GM18870 (cell line): ENCODE measurements around the gene SEC11A.
"Not testable (repeated sequence)": the region's sequence is repeated elsewhere in the genome, so short reads cannot be mapped to it uniquely, and the experiment has no call there.

ENCODE experiments used
- ATAC-seq: cut with Tn5 transposase; IDR thresholded peaks from one replicate; pipeline ENCODE4 v1.9.1; 2021; ENCODE audit warnings: moderate library complexity; ENCODE audit not compliant: unreplicated experiment

SEC11A gene

GRCh38 chr15:84740691-84741090 is 24.8 kb upstream of the SEC11A start:
- ATAC-seq: no peak

DNA sequence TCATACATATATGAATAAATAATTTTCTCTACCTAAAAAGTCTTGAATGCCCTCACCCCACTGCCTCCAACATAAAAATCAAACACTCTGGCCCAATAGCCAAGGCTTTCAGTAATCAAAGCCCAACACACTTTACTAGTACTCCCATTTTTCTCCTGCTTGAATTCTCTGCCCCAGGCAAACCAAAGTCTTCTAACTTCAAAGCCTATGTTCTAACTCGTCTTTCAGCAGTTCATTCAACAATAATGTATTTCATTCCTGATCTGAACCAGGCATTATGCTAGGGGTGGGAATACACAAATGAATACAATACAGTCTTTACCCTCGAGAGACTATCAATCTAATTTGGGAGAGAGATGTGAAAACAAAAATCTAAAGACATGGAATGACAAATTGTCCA is 21.1 kb upstream of the SEC11A start:
- no peak for ATAC-seq

GRCh38 chr15:84736375-84736774 is 20.4 kb upstream of the SEC11A start:
- peak; percentile 45 for ATAC-seq

DNA sequence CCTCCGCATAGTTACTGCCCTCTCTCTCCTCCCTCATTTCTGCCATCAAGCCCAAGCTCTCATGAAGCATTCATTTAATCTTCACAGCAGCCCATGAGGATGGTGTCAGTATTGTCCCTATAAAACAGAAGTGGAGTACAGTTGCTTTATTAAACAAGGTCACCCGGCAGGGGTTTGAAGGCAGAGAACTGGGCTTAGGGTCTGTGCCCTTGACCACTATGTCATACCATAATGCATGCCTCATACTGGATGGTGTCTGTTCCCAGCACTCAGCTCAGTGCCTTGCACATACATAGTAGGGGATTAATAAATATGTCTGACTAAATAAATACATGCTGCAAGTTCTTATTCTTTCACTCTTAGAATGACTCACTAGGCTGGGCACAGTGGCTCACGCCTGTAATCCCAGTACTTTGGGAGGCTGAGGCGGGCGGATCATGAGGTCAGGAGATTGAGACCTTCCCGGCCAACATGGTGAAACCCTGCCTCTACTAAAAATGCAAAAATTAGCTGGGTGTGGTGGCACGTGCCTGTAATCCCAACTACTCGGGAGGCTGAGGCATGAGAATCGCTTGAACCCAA is 19.6 kb upstream of the SEC11A start:
- ATAC-seq: peak; percentile 44

DNA sequence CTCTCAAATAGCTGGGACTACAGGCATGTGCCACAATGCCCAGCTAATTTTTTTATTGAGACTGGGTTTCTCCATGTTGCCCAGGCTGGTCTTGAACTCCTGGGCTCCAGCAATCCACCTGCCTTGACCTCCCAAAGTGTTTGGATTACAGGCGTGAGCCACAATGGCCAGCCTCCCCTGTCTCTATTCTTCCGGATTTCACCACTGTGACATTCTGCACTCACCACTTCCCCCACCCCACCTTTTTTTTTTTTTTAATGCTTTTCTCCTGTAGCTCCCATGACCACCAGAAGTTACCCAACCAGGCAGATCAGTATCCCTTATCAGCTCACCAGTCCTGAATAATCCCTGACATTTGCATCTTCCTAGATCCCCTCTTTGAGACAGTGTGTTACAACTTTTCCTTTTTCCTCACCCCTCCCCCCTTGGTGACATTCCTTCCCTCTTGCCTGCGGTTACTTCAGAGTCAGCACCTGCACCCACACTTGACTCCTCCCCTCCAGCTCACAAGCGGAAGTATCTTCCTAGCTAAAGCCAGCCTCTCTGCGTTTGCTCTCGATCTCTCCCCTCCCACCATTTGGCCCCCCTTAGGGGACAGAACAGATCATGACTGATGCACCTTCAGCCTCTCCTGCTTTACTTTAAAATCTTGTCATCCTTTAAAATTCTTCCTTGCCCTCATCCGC is 19.0 kb upstream of the SEC11A start:
- peak; percentile 52 for ATAC-seq

GRCh38 chr15:84731774-84732173 is 15.8 kb upstream of the SEC11A start:
- no peak for ATAC-seq

- no peak for ATAC-seq
Measured at GRCh38 chr15:84727429-84727828, 11.5 kb upstream of the SEC11A start.

- ATAC-seq: no peak
Measured at GRCh38 chr15:84725001-84725491, 9.1 kb upstream of the SEC11A start.

DNA sequence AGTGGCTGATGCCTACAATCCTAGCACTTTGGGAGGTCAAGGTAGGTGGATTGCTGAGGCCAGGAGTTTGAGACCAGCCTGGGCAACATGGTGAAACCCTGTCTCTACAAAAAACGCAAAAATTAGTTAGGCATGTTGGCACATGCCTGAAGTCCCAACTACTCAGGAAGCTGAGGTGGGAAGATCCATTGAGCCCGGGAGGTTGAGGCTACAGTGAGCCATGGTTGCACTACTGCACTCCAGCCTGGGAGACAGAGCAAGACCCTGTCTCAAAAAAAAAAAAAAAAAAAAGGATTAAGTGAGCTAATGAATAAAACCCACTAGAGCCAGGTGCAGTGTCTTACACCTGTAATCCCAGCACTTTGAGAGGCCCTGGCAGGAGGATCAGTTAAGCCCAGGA is 6.7 kb upstream of the SEC11A start:
- no peak for ATAC-seq

- ATAC-seq: no peak
Measured at GRCh38 chr15:84721371-84721770, 5.4 kb upstream of the SEC11A start.

GRCh38 chr15:84715441-84716035 is 401 bp downstream of the SEC11A start:
- ATAC-seq: no peak

- no peak for ATAC-seq
Measured at GRCh38 chr15:84714821-84715220, 1.1 kb downstream of the SEC11A start.

DNA sequence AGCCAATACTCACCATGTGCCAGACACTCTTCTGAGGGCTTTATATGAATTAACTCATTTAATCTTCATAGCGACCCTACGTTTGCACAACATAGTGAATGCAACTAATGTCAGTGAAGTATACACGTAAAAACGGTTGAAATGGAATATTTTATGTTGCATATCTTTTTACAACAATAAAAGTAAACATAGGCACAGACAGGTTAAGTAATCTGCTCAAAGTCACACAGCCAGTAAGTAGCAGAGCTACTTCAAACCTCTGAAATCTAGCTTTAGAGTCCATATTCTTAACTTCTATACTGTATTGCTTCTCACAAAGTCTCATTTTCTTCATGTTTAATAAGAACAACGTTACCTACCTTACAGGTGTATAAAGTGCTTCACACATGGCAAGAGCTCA is 1.6 kb downstream of the SEC11A start:
- ATAC-seq: no peak

DNA sequence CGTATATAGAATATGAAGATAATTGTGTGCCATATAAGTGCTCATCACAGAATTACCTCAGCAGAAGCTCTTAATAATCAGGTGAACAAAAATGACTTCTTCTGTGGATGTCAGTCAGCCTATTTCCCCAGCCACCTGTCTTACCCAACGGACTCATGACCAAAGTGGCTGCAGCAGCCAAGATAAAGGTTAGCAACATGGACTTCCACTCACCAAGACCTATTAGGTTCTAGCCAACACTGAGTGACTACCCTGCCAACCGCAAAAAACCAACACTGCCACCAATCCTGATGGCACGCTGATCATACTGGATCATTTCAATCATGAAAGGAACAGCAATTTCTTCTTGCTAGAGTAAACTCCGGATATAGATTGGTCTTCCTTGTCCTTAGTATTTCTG is 12.1 kb downstream of the SEC11A start:
- no peak for ATAC-seq

DNA sequence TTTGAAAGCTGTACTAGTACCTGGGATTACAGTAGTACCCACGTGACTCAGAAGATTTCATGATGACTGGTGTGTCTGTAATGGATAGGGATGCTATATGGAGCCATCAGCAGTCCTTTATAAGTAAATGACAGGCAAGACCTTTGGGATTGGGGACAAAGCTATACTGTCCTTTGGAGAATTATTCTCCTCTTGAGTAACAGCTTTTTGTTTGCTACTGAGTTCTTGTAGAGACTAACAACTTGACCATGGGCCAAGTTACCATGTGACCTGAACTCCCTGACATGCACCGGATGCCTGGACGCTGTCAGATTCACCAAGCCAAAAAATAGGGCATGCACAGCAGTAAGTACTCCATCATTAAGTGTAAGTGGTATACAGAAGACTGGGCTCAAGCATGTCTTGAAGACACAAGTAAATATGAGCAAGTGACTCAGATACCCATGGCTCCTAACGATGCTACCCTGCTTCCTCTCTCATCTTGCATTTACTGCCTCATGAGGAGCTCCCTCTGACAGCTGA is 12.9 kb downstream of the SEC11A start:
- ATAC-seq: no peak

- ATAC-seq: no peak
Measured at GRCh38 chr15:84699538-84700191, 16.3 kb downstream of the SEC11A start.

DNA sequence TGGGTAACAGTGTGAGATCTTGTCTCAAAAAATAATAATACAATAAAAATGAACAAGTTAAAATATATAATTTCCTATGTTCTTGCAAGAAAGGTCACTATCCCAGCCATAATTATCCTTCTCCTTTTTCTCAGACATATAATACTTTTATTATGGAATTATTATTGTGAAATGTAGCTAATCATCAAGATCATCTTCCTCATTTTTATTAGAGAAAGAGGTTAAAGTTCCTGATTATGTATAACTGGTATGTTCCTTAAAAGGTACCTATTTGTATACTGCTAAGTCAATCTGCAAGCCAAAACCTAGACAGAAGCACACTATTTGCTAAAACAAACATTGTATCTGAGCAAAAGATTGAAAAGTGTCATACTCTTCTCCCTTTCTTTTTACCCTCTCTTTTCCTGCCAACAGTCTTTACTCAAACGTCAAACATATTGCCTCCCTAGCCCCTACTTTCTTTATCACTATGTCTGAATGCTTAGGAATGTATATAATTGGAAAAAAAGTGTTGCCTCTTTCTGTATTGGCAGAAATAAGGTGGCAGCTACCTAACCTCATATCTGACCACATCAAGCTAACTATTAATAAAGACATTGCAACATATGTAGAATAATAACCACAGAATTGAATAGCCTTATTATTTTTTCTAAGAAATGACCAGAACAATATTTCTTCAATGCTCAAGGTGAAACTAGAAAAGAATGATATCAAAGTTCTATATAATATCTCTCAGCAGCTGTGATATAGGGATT is 18.5 kb downstream of the SEC11A start:
- no peak for ATAC-seq

DNA sequence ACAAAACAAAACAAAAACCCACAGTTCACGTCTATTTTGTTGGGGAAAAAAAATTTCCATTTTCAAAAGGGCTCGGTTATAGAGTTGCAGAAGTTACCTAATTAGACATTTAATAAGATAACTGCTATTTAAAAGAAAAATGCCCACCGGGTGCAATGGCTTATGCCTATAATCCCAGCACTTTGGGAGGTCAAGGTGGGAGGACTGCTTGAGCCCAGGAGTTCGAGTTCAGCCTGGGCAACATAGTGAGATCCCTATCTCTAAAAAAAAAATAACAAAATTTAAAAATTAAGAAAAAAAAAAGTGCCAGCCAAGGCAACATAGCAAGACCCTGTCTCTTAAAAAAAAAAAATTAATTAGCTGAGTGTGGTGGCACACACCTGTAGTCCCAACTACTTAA is 19.2 kb downstream of the SEC11A start:
- ATAC-seq: no peak

DNA sequence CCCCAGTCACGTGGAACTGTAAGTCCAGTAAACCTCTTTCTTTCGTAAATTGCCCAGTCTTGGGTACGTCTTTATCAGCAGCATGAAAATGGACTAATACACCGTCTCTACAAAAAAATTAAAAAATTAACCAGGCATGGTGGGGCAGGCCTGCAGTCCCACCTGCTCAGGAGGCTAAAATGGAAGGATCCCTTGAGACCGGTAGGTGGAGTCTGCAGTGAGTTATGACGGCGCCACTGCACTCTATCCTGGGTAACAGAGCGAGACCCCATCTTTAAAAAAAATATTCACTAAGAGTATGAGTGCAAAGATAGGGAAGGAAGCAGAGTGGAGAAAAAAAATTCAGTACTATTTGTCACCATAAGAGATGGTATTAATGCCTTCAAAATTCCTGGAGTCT is 25.6 kb downstream of the SEC11A start:
- ATAC-seq: no peak

- no peak for ATAC-seq
Measured at GRCh38 chr15:84689858-84690257, 26.1 kb downstream of the SEC11A start.

GRCh38 chr15:84686446-84686845 is 29.5 kb downstream of the SEC11A start:
- not testable (repeated sequence) for ATAC-seq
